GM21515 (cell line): ENCODE measurements around the gene THOC2.
"Not testable (repeated sequence)": the region's sequence is repeated elsewhere in the genome, so short reads cannot be mapped to it uniquely, and the experiment has no call there.

ENCODE experiments used
- ATAC-seq: cut with Tn5 transposase; IDR thresholded peaks from one replicate; pipeline ENCODE4 v1.9.1; 2021; ENCODE audit not compliant: unreplicated experiment

The THOC2 gene

DNA sequence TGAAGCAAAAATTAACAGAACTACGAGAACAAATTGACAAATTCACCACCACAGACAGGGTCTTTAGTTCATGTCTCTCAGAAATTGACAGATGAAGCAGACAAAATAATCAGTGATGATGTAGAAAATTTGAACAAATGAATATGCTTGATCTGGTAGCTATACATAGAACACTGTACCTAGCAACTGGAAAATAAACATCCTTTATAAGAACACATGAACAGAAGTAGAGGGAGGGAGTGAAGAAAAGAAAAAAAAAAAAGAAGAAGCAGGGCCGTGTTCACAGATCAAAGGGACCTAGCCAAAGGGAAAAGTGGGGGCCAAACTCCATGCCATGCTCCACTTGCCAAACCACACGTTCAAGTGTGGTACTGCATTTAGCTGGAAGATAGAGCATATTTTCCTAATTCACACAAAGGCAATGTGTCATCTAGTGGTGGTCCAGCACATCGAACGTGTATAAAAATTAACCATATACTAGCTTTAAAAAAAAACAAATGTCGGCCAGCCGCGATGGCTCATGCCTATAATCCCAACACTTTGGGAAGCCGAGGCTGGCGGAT lies 5.6 kb upstream of the THOC2 start:
- ATAC-seq = no peak

DNA sequence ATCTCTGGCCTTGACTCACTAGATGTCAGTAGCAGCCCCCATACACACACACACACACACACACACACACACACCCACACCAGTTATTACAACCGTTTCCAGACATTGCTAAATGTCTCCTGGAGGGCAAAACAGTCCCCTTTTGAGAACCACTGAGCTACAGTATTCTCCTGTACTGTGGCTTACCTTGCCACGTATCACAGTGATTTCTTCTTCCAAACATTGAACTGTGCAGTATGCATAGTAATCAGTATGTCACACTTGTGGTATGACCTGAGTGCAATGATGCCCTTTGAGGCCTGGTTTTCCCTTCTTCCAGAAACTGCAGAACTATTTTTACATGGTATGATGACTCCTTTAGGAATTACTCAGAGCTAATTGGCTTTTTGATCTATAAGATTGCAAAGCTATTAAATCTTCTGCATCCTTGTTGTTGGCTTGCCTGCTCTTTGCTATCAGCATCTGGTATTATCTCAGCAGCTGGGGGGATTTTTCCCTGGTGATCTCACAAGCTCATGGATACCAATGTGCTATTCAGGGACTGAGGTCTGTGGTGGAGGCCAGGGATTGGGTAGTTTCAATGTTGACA lies 3.6 kb upstream of the THOC2 start:
- ATAC-seq = no peak

DNA sequence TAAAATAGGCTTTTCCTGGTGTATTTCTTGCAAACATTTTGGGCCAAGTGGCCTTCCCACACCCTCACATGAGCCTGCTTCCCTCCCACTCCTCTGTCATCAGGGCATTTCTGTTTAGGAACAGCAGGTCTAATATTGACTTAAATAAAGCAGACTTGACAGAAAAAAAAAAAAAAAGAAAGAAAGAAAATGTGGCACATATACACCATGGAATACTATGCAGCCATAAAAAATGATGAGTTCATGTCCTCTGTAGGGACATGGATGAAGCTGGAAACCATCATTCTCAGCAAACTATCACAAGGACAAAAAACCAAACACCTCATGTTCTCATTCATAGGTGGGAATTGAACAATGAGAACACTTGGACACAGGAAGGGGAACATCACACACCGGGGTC lies 2.3 kb upstream of the THOC2 start:
- not testable (repeated sequence) for ATAC-seq

DNA sequence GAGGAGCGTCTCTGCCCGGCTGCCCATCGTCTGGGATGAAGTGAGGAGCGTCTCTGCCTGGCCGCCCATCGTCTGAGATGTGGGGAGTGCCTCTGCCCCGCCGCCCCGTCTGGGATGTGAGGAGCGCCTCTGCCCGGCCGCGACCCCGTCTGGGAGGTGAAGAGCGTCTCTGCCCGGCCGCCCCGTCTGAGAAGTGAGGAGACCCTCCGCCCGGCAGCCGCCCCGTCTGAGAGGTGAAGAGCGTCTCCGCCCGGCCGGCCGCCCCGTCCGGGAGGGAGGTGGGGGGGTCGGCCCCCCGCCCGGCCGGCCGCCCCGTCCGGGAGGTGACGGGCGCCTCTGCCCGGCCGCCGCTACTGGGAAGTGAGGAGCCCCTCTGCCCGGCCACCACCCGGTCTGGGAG lies 1.2 kb upstream of the THOC2 start:
- ATAC-seq = not testable (repeated sequence)

DNA sequence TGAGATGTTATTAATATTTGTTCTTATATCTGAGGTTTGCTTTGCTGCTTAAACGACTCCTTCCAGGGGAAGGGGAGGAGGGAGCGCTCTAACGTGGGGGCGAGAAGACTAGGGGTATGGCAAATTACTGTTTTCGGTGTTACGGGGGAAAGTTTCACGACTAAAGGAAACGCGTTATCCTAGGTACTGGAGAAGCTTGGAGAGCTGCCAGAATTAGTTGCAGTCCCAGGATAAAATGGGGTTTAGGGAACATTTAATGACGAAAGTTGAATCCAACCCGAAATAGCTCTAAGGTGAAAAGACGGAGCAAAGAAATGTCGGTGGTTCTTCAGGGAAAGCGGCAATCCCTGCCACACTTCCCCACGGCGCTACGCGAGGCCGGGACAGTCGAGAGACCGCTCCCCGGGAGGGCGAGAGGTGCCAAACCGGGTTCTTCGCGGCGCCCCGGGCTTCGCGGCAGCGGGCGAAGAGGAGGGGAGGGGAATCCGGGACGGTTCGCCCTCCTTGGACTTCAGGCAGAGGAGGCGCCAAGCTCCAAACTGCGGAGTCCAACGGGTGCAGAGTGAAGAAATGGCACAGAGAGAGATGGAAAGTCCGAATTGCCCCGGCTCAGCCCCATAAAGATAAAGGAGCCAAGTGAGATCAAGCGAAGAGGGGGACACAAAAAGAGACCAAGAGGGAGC lies 724 bp downstream of the THOC2 start:
- peak; percentile 19 for ATAC-seq

DNA sequence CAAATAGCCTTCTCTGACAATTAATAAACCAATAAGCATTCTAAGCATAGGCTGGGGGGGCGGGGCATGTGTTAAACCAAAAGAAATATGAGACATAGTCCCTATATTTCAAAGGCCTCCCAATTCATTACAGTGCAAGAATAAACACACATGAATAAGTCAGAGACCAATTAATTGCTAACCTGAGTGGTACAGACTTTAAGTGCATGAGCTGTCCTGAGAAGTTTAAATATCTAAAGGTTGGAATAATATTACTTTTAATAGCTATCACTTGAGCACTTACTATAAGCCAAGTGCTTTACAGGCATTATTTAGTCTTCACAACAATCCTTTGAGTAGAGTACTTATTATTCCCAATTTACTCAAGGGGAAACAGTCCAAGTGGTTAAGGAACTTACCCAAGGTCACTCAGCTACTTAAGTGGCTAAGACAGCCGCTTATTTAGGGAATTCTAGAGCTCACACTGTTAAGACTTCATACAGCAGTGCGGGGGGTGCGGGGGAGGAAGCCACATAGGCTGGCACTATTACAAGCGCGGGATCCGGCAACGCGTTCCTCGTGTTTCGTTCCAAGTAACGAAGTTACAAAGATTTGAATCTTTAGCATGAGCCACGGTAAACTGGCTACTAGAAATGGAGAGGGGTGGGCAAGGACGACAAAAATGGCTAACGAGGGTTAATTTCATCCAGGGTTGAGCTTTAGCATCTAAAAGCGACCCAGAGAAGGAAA lies 1.4 kb downstream of the THOC2 start:
- no peak for ATAC-seq

DNA sequence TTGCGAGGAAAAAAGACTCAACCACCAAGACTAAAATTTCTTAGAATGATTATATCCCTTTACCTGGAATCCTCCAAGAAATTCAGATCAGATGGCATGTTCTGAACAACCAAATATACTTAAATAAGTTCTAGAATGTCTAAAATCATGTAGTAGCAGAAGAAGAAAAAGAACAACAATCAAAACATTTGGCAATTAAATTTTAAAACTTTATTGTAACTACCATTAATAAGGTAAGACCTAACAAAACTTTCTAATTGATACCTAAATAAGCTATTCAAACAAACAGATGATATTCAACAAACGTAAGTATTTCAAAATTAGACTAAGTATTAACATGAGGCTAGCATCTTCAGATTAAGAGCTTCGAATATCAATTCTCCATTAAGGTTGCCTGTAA lies 4.3 kb downstream of the THOC2 start:
- no peak for ATAC-seq

DNA sequence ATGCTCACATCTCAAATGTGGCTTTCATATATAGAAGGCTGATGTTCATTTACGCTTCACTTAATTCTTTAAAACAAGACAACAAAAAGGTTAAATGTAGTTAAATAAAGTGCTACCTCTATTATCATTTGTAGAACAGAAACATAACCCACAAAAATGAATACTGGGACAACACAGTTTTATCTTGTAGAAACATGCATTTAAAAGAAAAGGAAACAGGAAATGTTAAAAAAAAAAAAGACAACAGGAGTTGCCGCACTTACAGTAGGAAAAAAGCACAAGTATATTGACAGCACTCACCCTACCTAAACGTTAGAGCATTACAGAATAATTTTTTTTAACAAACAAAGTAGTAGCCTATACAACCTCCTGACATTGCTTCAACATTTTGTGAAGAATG lies 4.8 kb downstream of the THOC2 start:
- no peak for ATAC-seq

DNA sequence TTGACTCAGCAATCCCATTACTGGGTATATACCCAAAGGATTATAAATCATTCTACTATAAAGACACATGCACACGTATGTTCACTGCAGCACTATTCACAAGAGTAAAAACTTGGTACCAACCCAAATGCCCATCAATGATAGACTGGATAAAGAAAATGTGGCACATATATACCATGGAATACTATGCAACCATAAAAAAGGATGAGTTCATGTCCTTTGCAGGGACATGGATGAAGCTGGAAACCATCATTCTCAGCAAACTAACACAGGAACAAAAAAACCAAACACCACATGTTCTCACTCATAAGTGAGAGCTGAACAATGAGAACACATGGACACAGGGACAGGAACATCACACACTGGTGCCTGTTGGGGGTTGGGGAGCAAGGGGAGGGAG lies 10.7 kb downstream of the THOC2 start:
- ATAC-seq = not testable (repeated sequence)

DNA sequence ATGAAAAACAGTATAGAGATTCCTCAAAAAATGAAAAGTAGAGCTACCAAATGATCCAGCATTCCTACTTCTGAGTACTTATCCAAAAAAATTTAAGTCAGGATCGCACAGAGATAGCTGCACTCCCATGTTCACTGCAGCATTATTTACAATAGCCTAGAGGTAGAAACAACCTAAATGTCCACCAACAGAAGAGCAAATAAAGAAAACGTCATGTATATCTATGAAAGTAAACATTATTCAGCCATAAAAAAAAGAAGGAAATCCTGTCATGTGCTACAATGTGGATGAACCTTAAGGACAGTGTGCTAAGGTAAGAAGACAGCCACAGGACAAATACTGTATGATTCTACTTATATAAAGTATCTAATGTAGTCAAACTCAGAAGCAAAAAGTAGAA lies 12.4 kb downstream of the THOC2 start:
- no peak for ATAC-seq

DNA sequence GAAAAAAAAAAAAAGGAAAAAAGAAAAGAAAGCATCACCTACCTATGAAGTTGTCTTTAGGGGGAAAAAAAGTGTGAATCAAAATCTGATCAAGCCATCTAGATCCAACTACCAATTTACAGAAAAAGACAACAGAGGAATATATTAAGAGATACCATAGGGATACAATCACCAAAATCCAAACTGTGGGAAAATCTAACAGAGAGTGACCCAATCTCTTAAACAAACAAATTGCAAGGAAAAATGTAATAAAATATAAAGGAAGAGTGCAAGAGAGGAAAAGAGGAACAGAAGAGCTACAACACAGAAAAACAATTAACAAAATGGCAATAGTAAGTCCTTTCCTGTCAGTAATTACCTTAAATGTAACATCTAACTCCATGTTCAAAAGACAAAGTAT lies 19.0 kb downstream of the THOC2 start:
- no peak for ATAC-seq

DNA sequence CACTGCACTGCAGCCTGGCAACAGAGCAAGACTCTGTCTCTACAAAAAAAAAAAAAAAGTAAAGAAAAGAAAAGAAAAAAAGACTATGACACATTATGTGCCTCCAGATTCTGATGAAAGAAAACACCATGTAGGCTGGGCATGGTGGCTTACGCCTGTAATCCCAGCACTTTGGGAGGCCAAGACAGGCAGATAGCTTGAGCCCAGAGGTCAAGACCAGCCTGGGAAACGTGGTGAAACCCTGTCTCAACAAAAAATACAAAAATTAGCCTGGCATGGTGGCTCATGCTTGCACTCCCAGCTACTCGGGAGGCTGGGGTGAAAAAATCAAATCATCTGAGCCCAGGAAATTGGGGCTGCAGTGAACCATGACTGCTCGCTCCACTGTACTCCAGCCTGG lies 19.4 kb downstream of the THOC2 start:
- no peak for ATAC-seq

DNA sequence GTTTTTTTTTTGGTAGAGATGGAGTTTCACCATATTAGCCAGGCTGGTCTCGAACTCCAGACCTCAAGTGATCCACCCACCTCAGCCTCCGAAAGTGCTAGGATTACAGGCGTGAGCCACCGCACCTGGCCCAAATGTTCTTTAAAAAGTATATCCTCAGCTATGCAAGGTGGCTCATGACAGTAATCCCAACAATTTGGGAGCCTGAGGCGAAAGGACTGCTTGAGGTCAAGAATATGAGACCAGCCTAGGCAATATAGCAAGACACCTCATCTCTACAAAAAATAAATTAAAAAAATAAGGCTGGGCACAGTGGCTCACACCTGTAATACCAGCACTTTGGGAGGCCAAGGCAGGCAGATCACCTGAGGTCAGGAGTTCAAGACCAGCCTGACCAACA lies 21.7 kb downstream of the THOC2 start:
- ATAC-seq = not testable (repeated sequence)

DNA sequence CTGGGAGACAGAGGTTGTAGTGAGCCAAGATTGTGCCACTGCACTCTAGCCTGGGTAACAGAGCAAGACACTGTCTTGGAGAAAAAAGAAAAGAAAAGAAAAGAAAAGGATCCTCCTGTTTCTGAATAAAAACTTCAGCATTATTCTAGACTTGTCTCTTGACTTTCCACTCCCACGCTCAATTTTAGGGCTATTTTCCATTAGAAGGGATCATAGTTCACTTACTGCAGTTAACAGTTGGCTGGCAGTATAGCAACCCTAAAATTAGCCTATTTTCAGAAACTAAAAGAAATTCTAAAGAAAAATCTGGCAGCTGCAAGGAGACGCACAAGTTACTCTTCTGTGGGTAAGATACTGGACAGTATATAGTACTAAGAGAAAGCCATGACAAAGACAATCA lies 28.1 kb downstream of the THOC2 start:
- no peak for ATAC-seq

DNA sequence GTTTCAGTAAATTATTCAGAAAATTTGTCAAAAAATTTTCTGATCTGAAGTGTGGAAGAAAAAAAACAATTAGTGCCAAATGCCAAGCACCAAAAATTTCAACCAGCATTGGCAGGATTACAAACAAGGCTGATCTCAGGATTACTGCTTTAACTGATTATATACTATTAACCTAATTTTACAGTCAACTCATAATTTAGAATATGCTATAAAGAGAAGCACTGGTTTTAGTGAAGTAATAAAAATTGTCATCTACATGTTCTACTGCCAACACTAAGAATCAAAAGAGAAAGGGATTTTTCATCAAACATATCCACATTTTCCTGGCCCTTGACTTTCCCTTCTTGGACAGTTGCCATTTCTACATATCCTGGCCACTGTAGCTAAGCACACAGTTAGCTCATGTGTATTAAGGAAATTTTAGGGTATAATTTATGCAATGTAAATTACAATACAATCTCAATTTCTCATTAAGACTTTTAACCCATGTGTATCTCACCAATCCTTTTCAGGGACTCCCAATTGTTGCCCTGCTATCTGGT lies 33.8 kb downstream of the THOC2 start:
- no peak for ATAC-seq

DNA sequence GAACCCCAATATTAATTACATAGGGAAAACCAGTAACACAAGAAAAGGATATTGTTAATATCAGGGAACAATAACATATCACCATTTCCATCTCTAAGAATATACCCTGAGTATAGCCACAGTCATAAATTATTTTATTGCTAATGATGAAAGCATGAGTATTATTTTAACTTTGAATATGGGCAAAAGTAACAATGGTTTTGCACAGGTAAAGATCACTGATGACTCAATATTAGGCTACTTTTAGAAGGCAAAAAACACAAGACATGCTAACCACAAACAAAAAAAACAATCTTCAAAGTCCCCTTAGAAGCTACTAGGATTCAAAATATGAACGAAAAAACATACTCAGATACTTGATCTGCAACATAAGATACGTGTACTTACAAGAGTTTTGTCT lies 36.5 kb downstream of the THOC2 start:
- ATAC-seq = no peak

DNA sequence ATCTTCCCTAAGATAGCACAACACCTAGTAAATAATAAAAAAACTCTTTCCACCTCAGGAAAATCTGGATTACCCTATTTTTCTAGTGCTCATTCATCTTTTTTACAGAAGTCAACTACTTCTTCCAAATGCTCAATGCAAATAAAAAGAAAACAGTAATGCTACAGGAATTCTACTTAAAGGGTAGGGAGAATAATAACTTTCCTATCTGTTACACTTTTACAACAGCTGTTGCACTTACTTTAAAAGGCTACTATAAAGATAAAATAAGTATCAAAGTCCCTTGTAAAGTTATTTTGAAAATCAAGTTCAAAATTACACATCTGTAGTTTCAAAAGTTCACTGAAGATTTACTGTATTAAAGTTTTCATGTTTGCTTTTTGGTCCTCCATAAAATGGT lies 37.6 kb downstream of the THOC2 start:
- no peak for ATAC-seq

DNA sequence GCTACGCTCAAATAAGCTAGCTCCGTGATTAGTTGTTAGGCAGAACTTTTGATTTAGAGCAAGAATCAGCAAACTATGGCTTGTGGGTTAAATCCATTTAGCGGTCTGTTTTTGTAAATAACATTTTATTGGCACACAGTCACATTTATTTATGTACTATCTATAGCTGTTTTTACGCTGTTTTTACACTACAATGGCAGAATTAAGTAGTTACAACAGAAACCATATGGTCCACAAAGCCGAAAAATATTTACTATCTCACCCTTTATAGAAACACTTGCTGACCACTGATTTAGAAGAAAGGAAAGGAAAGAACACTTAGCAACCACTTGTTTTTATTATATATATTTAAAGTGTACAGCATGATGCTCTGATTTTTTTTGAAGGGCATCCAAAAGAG lies 41.1 kb downstream of the THOC2 start:
- ATAC-seq = no peak

DNA sequence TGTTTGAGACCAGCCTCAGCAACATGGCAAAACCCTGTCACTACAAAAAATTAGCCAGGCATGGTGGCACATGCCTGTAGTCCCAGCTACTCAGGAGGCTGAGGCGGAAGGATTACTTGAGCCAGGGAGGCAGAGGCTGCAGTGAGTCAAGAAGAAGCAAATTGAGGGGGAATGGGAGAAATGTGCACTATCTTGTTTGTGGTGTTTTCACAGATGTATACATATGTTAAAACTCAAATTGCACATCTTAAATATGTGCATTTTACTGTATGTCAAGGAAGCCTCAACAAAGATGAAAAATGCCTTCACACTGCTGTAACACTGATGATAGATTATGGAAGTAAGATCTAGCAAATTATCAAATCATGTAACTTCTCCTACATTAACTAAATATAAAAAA lies 44.3 kb downstream of the THOC2 start:
- ATAC-seq = no peak

DNA sequence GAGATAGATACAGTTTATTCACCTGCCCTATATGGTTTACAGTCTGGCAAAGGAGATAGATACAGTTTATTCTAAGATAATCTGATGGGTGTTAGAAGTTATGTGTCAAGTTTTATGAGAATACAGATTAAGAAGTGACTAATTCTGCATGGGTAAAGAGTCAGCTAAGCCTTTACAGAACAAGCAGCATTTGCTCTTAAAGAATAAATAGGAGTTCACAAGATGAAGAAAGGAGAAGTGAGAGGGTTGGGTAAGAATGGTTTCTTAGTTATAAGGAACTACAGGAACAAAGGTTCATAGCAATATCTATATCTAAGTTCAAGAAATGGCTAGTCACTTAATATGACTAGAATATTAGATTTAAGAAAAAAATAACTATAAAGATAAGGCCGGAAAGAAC lies 47.6 kb downstream of the THOC2 start:
- no peak for ATAC-seq

DNA sequence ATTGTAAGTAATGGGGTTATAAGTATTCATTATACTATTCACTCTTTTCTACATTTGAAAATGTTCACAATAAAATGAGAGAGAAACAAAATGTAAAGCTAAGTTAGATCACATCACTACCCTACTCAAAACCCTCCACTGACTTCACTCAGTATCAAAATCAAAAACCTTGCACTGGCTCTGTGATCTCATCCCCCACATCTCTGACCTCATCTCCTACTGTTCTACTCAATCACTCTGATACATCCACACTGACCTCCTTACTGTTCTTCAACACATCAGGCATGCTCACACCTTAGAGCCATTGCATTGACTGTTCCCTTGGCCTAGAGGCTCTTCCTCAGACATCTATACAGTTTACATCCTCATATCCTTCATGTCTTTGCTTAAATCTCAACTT lies 50.7 kb downstream of the THOC2 start:
- no peak for ATAC-seq
